ENCODE results near the gene UTP15. TPM values are rescaled to one million over a fixed set of nuclear protein-coding genes. Genes with fewer than 3 reads are reported as not detected.
A peak's percentile ranks its signal among the peaks of the same experiment; 100 is the strongest.

The UTP15 gene
- total and polyA plus RNA-seq, 4 donors, result 5.0 to 17.0 (median 10.5) TPM

GRCh38 chr5:73552642-73553041, 12.9 kb upstream of the UTP15 start:
- H3K27ac ChIP-seq (ENCODE audit: low read depth in 1 of 2, low read length in 2 of 2), result no peak overlapping the region
- DNase-seq, result no peak
- no peaks in the 10 kb centered on the region for H3K4me1 ChIP-seq (ENCODE audit: control insufficient read depth in 1 of 2, insufficient read depth in 2 of 2, low read length in 2 of 2)
- H3K36me3 ChIP-seq (ENCODE audit: control insufficient read depth in 1 of 2, insufficient read depth in 2 of 2, low read length in 1 of 2), result peaks cover 3 to 14% of the 10 kb centered on the region in 2 donors
- intact Hi-C loops (cut with DNase I), result no loop called here
- H3K27me3 ChIP-seq (ENCODE audit: control insufficient read depth in 1 of 2, insufficient read depth in 2 of 2, low read length in 1 of 2), result no peaks in the 10 kb centered on the region
- ATAC-seq (ENCODE audit: low FRiP score), result no peak
- no peak overlapping the region for H3K4me3 ChIP-seq (ENCODE audit: low read length in 2 of 2)
- no peaks in the 10 kb centered on the region for H3K9me3 ChIP-seq (ENCODE audit: control insufficient read depth, low read length)

DNA sequence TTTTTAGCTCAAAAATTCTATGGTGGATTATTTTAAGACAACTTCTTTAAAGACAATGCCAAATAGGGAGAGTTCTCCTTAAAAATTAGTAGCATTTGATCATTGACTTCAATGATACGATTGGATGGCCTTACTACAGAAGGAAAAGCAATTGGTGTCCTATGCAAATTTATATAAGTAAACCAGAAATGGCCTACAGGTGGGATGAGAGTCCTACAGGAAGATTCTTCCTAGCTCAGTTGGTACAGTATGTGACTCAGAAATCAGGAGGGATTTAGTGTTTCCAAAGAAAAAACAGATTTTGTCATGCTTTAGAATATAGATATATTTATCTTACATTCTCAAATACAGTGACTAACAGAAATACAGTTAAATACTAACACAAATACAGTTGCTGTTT, 6.6 kb upstream of the UTP15 start:
- no peaks in the 10 kb centered on the region for H3K27me3 ChIP-seq (ENCODE audit: control insufficient read depth in 1 of 2, insufficient read depth in 2 of 2, low read length in 1 of 2)
- peaks cover 3 to 5% of the 10 kb centered on the region in 2 donors for H3K36me3 ChIP-seq (ENCODE audit: control insufficient read depth in 1 of 2, insufficient read depth in 2 of 2, low read length in 1 of 2)
- no peak overlapping the region for H3K4me3 ChIP-seq (ENCODE audit: low read length in 2 of 2)
- intact Hi-C loops (cut with DNase I), result no loop called here
- ATAC-seq (ENCODE audit: low FRiP score) (no peak), DNase-seq (no peak)
- WGBS, 2 donors, result 86 to 97% methylated on average over 1 of the region's 1 CpG
- H3K27ac ChIP-seq (ENCODE audit: low read depth in 1 of 2, low read length in 2 of 2), result no peak overlapping the region
- H3K4me1 ChIP-seq (ENCODE audit: control insufficient read depth in 1 of 2, insufficient read depth in 2 of 2, low read length in 2 of 2), result no peaks in the 10 kb centered on the region
- H3K9me3 ChIP-seq (ENCODE audit: control insufficient read depth, low read length), result no peaks in the 10 kb centered on the region

DNA sequence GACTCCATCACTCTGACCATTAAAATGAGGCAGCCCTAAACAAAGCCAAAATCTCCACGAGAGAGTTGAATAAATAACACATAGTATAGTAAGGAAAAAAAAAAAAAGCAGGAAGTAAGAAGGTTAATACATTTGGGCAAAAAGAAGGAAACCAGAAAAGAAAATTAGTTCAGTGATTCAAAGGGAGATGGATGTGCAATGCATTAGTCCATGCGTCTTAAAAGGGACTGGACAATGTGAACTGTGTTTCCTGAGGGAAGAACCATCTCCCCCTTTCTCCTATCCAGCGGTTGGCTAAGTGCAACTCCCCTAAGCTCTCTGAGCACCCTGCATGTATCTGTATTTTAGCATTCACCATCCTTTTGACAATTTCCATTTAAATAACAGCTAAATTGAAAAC, 1.5 kb upstream of the UTP15 start:
- Histone ChIP-seq H3K27ac (ENCODE audit: low read depth in 1 of 2, low read length in 2 of 2) (no peak overlapping the region), H3K36me3 (ENCODE audit: control insufficient read depth in 1 of 2, insufficient read depth in 2 of 2, low read length in 1 of 2) (peaks cover 0 to 2% of the 10 kb centered on the region in 2 donors), H3K4me1 (ENCODE audit: control insufficient read depth in 1 of 2, insufficient read depth in 2 of 2, low read length in 2 of 2) (peaks cover 0 to 2% of the 10 kb centered on the region in 2 donors), H3K9me3 (ENCODE audit: control insufficient read depth, low read length) (no peaks in the 10 kb centered on the region), H3K4me3 (ENCODE audit: low read length in 2 of 2) (peak overlapping the region; percentile 69 to 94), H3K27me3 (ENCODE audit: control insufficient read depth in 1 of 2, insufficient read depth in 2 of 2, low read length in 1 of 2) (no peaks in the 10 kb centered on the region)
- intact Hi-C loops (cut with DNase I), result no loop called here
- ATAC-seq (ENCODE audit: low FRiP score), result no peak
- DNase-seq, result no peak
- 18 to 26% methylated on average over 3 of the region's 3 CpGs for WGBS, 2 donors

- DNase-seq (no peak), ATAC-seq (ENCODE audit: low FRiP score) (peak; percentile 7)
- H3K36me3 ChIP-seq (ENCODE audit: control insufficient read depth in 1 of 2, insufficient read depth in 2 of 2, low read length in 1 of 2), result peaks cover 0 to 2% of the 10 kb centered on the region in 2 donors
These were observed 868 bp upstream of the UTP15 start for GRCh38 chr5:73564675-73565074.

GRCh38 chr5:73565969-73566547, 515 bp downstream of the UTP15 start:
- Histone ChIP-seq H3K36me3 (ENCODE audit: control insufficient read depth in 1 of 2, insufficient read depth in 2 of 2, low read length in 1 of 2) (peaks cover 0 to 2% of the 10 kb centered on the region in 2 donors), H3K4me3 (ENCODE audit: low read length in 2 of 2) (peak overlapping the region; percentile 69 to 87), H3K27me3 (ENCODE audit: control insufficient read depth in 1 of 2, insufficient read depth in 2 of 2, low read length in 1 of 2) (no peaks in the 10 kb centered on the region), H3K4me1 (ENCODE audit: control insufficient read depth in 1 of 2, insufficient read depth in 2 of 2, low read length in 2 of 2) (peaks cover 0 to 2% of the 10 kb centered on the region in 2 donors), H3K27ac (ENCODE audit: low read depth in 1 of 2, low read length in 2 of 2) (peak overlapping the region in 1 of 2 donors; percentile 38), H3K9me3 (ENCODE audit: control insufficient read depth, low read length) (no peaks in the 10 kb centered on the region)
- intact Hi-C loops (cut with DNase I), result no loop called here
- WGBS, 2 donors, result 8% methylated on average over 8 of the region's 8 CpGs
- no peak for ATAC-seq (ENCODE audit: low FRiP score)
- no peak for DNase-seq

More at GRCh38 chr5:73564675-73565074, 868 bp upstream of the UTP15 start:
- peak overlapping the region; percentile 69 to 94 for H3K4me3 ChIP-seq (ENCODE audit: low read length in 2 of 2)
- intact Hi-C loops (cut with DNase I), result no loop called here
- 1% methylated on average over 9 of the region's 9 CpGs for WGBS, 2 donors
- no peaks in the 10 kb centered on the region for H3K9me3 ChIP-seq (ENCODE audit: control insufficient read depth, low read length)
- H3K27me3 ChIP-seq (ENCODE audit: control insufficient read depth in 1 of 2, insufficient read depth in 2 of 2, low read length in 1 of 2), result no peaks in the 10 kb centered on the region
- H3K4me1 ChIP-seq (ENCODE audit: control insufficient read depth in 1 of 2, insufficient read depth in 2 of 2, low read length in 2 of 2), result peaks cover 0 to 2% of the 10 kb centered on the region in 2 donors
- H3K27ac ChIP-seq (ENCODE audit: low read depth in 1 of 2, low read length in 2 of 2), result peak overlapping the region; percentile 78 to 85

GRCh38 chr5:73582285-73583145, 17.0 kb downstream of the UTP15 start:
- H3K27me3 ChIP-seq (ENCODE audit: control insufficient read depth in 1 of 2, insufficient read depth in 2 of 2, low read length in 1 of 2), result no peaks in the 10 kb centered on the region
- no peaks in the 10 kb centered on the region for H3K4me1 ChIP-seq (ENCODE audit: control insufficient read depth in 1 of 2, insufficient read depth in 2 of 2, low read length in 2 of 2)
- no peak for DNase-seq
- no peaks in the 10 kb centered on the region for H3K9me3 ChIP-seq (ENCODE audit: control insufficient read depth, low read length)
- H3K36me3 ChIP-seq (ENCODE audit: control insufficient read depth in 1 of 2, insufficient read depth in 2 of 2, low read length in 1 of 2), result peaks cover 0 to 3% of the 10 kb centered on the region in 2 donors
- intact Hi-C loops (cut with DNase I), result no loop called here
- H3K4me3 ChIP-seq (ENCODE audit: low read length in 2 of 2), result no peak overlapping the region
- ATAC-seq (ENCODE audit: low FRiP score), result no peak
- no peak overlapping the region for H3K27ac ChIP-seq (ENCODE audit: low read depth in 1 of 2, low read length in 2 of 2)
- WGBS, 2 donors, result 77 to 93% methylated on average over 3 of the region's 3 CpGs

- Histone ChIP-seq H3K9me3 (ENCODE audit: control insufficient read depth, low read length) (no peaks in the 10 kb centered on the region), H3K36me3 (ENCODE audit: control insufficient read depth in 1 of 2, insufficient read depth in 2 of 2, low read length in 1 of 2) (no peaks in the 10 kb centered on the region), H3K27me3 (ENCODE audit: control insufficient read depth in 1 of 2, insufficient read depth in 2 of 2, low read length in 1 of 2) (no peaks in the 10 kb centered on the region), H3K4me3 (ENCODE audit: low read length in 2 of 2) (no peak overlapping the region), H3K27ac (ENCODE audit: low read depth in 1 of 2, low read length in 2 of 2) (no peak overlapping the region), H3K4me1 (ENCODE audit: control insufficient read depth in 1 of 2, insufficient read depth in 2 of 2, low read length in 2 of 2) (no peaks in the 10 kb centered on the region)
- ATAC-seq (ENCODE audit: low FRiP score) (no peak), DNase-seq (no peak)
- intact Hi-C loops (cut with DNase I), result no loop called here
- WGBS, 2 donors, result 51 to 69% methylated on average over 1 of the region's 1 CpG
These were observed 22.4 kb downstream of the UTP15 start for GRCh38 chr5:73587923-73588322.

DNA sequence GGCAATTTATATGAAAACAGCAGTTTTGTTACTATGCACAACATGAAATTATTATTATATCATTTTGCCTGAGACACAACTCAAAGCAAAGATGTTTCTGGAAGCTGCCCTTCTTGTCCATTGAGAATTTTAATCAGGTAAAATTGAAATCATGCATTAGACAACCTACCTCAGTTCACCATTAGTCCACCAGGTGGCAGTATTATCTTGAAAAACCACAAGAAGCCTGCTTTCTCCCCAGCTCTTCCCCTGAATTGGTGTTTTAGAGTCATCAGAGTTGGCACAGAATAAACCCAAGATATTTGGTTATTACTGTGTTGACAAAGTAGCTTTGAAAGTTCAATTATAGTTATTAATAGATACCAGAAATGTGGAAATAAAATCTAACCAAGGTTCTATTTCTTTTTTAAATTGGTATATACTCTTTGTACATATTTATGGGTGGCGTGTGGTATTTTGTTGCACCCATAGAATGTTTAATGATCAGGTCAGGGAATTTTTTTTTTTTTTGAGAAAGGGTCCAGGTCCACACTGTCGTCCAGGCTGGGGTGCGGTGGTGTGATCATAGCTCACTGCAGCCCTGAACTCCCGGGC, 25.7 kb downstream of the UTP15 start:
- ATAC-seq (ENCODE audit: low FRiP score) (peak; percentile 88), DNase-seq (no peak)
- H3K9me3 ChIP-seq (ENCODE audit: control insufficient read depth, low read length), result no peaks in the 10 kb centered on the region
- intact Hi-C loops (cut with DNase I), result loop anchor here (1.0 to 10.0 kb wide), 2 partner anchors 201 to 1064 kb away; no protein-coding TSS in a partner anchor
- no peaks in the 10 kb centered on the region for H3K36me3 ChIP-seq (ENCODE audit: control insufficient read depth in 1 of 2, insufficient read depth in 2 of 2, low read length in 1 of 2)
- no peak overlapping the region for H3K4me3 ChIP-seq (ENCODE audit: low read length in 2 of 2)
- H3K27ac ChIP-seq (ENCODE audit: low read depth in 1 of 2, low read length in 2 of 2), result no peak overlapping the region
- no peaks in the 10 kb centered on the region for H3K4me1 ChIP-seq (ENCODE audit: control insufficient read depth in 1 of 2, insufficient read depth in 2 of 2, low read length in 2 of 2)
- H3K27me3 ChIP-seq (ENCODE audit: control insufficient read depth in 1 of 2, insufficient read depth in 2 of 2, low read length in 1 of 2), result no peaks in the 10 kb centered on the region
- 50 to 54% methylated on average over 4 of the region's 4 CpGs for WGBS, 2 donors
